ENCODE data around the gene CCDC80.

Gene CCDC80

DNA sequence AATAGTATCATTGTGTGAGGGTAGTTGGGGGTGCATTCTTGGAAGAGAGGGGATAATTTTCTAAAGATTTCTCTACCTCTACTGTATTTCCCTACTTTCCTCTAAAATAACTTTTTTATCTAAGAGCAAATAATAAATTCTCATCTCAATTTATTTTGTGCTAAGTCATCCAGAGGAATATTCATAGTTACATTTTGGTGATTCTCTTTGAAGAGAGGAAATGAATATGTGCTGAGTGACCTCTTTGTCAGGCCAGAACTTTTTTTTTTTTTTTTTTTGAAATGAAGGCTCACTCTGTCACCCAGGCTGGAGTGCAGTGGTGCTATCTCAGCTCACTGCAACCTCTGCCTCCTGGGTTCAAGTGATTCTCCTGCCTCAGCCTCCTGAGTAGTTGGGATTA lies 15.1 kb upstream of the CCDC80 start:
- no peak overlapping the region for H3K4me3 ChIP-seq (ENCODE audit: low read length)
- TF ChIP-seq, protein P1, sequence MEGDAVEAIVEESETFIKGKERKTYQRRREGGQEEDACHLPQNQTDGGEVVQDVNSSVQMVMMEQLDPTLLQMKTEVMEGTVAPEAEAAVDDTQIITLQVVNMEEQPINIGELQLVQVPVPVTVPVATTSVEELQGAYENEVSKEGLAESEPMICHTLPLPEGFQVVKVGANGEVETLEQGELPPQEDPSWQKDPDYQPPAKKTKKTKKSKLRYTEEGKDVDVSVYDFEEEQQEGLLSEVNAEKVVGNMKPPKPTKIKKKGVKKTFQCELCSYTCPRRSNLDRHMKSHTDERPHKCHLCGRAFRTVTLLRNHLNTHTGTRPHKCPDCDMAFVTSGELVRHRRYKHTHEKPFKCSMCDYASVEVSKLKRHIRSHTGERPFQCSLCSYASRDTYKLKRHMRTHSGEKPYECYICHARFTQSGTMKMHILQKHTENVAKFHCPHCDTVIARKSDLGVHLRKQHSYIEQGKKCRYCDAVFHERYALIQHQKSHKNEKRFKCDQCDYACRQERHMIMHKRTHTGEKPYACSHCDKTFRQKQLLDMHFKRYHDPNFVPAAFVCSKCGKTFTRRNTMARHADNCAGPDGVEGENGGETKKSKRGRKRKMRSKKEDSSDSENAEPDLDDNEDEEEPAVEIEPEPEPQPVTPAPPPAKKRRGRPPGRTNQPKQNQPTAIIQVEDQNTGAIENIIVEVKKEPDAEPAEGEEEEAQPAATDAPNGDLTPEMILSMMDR (conservative IDR thresholded peaks at IDR 0.05; ENCODE audit: low read length): no peak
- DNase-seq (ENCODE audit: low read depth): no peak

DNA sequence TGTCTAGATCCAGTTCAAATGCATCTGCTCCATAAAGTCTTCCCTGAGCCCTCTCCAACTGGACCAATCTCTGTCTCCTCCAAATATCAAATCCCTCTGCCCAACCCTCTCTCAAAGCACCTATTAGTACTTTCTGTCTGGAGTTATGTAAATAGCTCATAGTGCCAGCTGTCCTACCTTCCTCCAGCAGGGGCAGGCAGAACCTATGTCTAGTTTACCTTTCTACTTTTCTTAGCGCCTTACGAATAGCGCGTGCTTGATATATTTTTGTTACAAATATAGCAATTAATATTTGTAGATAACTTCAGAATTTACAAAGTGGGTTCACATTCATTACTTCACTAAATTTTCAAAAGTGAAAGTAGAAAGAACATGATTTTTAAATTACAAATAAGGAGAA lies 14.0 kb upstream of the CCDC80 start:
- H3K4me3 ChIP-seq (ENCODE audit: low read length): no peak overlapping the region
- no peak for DNase-seq (ENCODE audit: low read depth)
- TF ChIP-seq, protein P1 (conservative IDR thresholded peaks at IDR 0.05; ENCODE audit: low read length): no peak; the same call in 1 of the 2 replicates

DNA sequence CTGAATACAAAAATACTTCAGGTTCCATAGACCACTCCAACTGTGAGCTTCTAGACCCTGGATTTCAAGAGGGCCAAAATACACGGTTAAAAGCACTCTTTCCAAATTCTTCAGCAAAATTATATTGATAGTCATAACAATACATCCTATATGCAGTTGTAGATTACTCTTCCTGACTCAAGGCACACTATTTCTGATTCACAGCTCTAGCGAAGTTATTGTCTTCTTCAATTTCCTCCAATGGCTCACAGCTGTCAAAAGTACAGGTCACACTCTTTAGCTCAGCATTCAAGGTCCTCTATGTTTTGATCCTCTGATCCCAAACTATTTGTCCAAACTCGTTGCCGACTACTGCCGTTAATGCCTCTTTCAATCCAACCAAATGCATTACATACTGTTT lies 13.5 kb upstream of the CCDC80 start:
- H3K4me3 ChIP-seq (ENCODE audit: low read length): no peak overlapping the region
- TF ChIP-seq, protein P1 (conservative IDR thresholded peaks at IDR 0.05; ENCODE audit: low read length): no peak
- DNase-seq (ENCODE audit: low read depth): no peak

DNA sequence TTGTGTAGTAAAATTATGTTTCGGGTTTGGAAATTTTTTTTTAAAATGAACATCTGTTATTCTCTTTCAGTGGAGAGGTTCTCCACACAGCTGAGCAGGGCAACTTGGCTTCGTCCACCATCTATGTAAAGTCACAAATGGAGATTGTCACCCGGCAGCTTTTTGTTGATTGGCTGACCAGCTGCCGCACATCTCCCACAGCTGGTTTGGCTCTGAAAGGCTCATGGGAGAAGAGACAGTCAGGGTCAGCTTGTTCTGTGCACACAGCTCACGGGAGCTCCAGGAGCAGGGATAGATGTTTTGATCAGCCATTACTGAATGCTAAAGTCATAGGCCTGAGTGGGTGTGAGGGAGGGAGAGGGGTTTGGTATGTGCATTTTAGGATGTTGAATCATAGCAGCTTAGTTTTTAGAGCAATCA lies 12.9 kb upstream of the CCDC80 start:
- peak; percentile 94 for DNase-seq (ENCODE audit: low read depth)

DNA sequence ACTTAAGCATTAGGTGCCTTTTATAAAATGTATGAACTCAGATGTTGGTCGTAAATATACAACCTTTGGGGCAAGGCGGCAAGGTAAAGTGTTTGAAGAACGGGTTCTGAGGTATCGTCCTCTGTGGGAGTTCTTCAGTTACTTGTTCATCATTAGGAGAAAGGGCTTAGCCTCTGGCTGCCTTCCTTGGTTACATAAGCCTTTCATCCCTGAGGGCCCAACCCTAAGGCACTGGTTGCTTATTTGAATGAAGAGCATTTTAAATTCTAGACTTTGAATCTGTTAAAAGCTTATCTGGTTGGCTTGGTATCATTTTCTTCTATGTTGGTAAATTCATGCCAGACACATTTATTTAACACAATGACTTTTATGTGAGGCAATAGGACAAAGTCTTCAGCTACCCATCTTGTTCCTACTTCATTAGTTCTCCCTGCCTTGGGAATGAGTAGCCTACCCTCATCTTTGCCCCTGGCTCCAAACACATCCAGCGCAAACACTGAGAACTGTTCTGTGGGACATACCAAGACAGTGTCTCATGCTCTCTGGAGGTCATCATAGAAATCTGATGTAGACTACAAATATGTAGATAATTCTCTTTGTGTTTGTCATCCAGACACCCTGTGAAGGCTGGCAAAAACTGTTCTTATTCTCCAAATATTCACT lies 12.4 kb upstream of the CCDC80 start:
- DNase-seq (ENCODE audit: low read depth): peak; percentile 99
- H3K4me3 ChIP-seq (ENCODE audit: low read length): no peak overlapping the region
- TF ChIP-seq, protein P1 (conservative IDR thresholded peaks at IDR 0.05; ENCODE audit: low read length): no peak

More for the DNA sequence above, 12.9 kb upstream of the CCDC80 start:
- TF ChIP-seq, protein P1 (conservative IDR thresholded peaks at IDR 0.05; ENCODE audit: low read length): no peak
- H3K4me3 ChIP-seq (ENCODE audit: low read length): peak overlapping the region; percentile 26; the same call in 1 of the 2 replicates

DNA sequence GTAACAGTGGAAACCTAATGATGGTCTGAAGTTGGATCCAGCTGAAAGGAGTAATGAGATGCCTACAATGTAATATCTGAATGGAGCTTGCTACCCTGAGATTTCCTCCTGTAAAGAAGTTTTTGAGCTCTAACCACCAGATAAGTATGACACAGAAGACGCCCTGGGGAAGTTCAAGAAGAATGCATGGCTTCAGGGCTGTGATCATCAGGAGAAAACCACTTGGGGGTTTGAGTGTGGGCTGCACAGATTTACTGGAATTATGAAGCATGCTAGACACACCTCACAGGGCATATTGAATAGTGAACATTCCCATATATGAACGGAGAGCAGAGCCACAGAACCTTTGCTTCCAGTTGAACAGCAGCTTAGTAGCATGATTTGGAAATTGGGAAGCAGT lies 10.6 kb upstream of the CCDC80 start:
- peak; percentile 87 for DNase-seq (ENCODE audit: low read depth)
- H3K4me3 ChIP-seq (ENCODE audit: low read length): no peak overlapping the region
- TF ChIP-seq, protein P1 (conservative IDR thresholded peaks at IDR 0.05; ENCODE audit: low read length): no peak

DNA sequence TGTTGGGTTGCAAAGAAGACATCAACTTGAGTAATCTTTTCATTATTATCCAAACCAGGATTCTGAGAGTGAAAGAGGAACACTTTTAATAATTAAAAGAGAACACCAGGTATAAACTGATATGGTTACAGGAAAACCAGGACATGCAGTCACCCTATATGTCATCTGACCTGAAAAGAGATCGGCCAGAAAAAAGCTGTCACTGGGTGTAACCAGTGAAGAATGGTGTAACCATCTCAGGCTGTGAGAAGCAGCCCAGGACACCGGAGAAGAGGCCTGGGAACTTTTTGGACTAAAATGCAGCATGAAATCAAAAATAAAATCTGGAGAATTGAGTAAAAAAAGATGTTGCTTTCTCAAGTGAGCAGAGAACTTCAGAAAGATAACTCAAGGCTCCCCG lies 10.1 kb upstream of the CCDC80 start:
- TF ChIP-seq, protein P1 (conservative IDR thresholded peaks at IDR 0.05; ENCODE audit: low read length): no peak
- DNase-seq (ENCODE audit: low read depth): peak; percentile 71
- no peak overlapping the region for H3K4me3 ChIP-seq (ENCODE audit: low read length)

All from AG10803 (cell line).